GOT3 (cell line): ENCODE measurements around the gene OR2G3.

Source experiments
- DNase-seq: peaks from one replicate; lab custom pipeline; 2025; ENCODE audit warnings: mixed read lengths; lab: John Stamatoyannopoulos, UW

Gene OR2G3

DNA sequence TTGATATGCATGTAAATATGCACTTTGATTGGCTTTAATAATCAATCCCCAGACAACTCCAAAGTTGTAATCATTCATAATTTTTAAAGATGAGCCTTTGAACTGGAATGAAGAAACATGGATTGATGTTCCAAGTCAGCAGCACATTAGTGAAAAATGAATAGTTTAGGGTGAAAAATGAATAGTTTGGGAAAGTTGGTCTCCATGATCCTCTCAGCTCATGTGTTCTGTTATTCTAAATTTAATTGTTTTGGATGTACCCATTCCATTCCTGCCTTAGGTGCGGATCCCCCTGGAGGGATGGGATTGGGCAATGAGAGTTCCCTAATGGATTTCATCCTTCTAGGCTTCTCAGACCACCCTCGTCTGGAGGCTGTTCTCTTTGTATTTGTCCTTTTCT lies at the start of gene OR2G3:
TSS of gene OR2G3 (plus strand) at position 301 of the 400 bp plus-strand sequence. CDS start at position 301, 0 bp downstream.
- DNase-seq, result no peak

DNA sequence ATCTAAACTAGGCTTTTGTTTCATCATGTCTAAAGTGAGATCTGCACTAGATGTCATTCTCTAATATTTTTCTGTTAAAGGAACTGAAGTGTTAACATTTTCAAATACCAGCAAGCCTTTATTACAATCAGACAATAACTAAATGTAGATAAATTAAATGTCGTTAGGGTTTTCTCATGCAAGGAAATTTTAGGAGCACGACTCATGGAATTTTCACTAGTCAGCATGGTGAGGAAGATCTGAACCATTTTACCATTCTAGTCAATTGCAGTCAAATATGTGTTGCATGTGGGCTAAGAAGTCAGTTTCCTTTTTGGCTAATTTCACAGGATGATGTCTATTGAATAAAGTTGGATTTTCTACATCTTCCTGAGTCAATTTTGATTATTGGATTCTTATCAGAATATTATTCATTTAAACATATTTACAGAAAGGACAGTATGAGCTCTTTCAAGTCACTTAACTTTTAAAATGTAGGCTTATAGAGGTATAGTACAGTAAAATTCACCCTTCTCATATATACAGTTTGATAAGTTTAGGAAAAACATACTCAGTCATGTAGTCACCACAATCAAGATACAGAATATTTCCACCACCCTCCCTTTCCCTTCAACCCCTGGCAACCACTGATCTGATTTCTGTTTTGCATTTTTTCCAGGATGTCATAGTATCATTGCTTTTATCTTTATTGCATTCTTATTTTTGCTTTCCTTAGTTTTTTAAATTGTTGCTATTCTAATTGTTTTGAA lies 47.3 kb upstream of the OR2G3 start:
- no peak for DNase-seq

DNA sequence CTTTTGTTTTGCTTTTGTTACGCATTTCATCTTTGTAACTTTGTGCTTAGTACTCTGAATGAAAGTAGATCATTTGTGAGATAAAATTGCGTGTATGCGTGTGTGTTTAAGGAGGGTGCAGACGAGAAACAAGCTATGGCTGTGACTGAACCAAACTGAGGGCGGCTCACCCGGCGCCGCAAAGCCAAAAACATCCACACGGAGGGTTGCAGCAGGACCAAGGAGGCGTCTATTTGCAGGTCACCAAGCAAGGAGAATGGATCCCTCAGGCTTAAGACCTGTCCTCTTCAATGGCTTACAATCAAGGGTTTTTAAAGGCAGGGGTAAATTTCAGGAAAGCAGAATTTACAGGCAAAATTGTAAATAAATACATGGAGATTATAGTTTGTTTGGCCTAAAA lies 43.7 kb upstream of the OR2G3 start:
- DNase-seq, result no peak

DNA sequence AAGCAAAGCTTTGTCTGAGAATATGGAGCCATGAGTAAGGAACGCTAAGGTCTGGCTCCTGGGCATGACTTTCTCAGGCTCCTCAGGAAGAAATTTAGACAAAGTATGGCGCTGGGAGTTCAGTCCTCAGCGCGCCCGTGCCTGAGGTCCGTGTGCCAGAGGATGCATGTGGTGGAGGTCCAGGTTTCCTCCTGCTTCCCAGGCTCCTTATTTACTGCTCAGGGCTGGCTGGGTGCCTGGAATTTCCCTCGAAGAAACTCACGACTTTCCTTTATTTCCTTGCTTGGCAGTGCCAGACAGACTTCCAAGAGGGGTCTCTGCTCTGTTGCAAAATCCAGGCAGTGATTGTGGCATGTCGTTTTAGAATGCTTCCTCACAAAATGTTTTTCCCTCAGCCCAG lies 43.2 kb upstream of the OR2G3 start:
- no peak for DNase-seq

DNA sequence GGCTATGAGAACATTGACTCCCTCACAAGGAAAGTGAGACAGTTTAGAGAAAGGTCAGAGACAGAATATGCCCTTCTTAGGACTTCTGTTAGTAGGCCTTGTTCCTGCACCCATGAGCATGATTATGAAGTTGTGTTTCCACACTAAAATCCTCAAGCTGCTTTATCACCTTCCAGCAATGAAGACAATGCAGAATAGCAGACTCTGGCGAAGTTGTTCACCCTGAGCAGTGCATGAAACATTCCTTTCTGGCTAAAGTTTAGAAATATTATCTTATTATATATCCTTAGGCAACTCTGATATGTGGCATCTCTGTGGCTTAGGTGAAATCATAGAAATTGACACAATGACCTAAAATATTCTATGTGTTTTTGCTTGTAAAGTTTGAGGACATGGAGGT lies 31.1 kb upstream of the OR2G3 start:
- no peak for DNase-seq

DNA sequence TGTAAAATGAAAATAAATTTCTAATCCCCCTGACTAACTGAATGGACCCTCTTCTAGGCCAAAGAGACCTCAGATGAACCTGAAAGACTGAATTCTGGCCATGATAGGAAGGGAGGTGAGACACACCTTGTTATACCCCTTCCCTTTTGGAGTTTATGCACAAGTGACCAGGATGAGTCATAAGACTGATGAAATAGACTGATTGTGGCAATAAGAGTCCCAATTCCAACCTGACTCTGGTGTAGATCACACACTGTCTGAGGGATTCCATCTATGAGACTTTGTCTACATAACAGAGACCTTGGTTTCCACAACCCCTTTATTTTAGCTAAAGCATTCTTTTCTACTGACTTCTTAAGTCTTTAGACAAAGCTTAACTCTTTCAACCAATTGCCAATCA lies 30.7 kb upstream of the OR2G3 start:
- DNase-seq, result no peak

DNA sequence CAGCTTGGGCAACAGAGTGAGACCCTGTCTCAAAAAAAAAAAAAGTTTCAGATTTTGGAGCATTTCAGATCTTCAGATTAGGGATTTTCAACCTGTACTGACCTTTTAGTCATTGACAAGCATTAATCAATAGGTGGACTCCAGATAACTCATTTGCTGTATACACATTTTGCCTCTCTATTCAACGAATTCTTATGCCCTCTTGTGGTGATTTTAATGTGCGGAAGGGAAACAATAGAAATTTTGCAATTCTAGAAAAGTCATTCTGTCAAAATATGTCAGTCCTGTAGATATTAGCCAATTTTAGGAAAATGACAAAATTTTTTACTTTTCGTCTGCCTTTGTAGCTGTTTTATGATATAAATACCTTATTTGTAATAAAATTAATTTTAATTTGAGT lies 28.9 kb upstream of the OR2G3 start:
- DNase-seq, result no peak

DNA sequence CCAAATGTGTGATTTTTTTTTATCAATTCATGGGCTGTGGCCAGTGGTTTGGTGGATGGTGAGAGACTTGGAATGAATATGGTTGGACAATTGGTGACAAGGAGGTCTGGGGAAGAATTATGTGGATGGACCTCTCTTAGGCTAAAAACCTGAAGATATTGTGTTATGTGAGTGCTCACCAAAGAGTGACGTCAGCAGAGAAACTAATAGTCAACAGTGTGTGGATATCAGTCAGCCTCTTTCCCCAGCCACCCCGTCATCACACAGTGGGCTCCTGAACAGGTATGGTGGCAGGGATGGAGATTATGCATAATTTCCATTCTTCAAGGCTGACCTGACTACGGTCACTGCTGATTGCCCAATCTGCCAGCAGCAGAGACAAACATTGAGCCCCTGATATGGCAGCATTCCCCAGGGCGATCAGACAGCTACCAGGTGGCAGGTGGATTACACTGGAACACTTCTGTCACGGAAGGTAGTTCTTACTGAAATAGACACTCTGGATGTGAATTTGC lies 26.4 kb upstream of the OR2G3 start:
- no peak for DNase-seq

DNA sequence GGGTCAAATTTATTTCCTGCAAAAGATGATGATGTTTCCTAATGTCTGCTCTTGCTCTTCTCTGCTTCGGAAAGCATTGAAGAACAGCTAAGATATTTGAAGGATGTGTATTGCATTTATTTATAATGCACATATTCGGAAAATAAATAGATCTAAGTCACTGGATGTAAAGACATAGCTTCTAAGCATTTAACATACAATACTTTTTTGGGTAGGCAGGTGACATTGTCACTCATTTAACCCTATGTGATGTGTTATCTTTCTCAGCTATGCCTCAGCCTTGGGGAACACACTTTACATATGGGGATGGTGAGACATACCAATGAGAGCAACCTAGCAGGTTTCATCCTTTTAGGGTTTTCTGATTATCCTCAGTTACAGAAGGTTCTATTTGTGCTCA lies 17.3 kb upstream of the OR2G3 start, which contains the start of gene OR2G2:
TSS of gene OR2G2 (plus strand) at position 301 of the 400 bp plus-strand sequence. CDS start at position 301, 0 bp downstream.
- DNase-seq, result no peak

DNA sequence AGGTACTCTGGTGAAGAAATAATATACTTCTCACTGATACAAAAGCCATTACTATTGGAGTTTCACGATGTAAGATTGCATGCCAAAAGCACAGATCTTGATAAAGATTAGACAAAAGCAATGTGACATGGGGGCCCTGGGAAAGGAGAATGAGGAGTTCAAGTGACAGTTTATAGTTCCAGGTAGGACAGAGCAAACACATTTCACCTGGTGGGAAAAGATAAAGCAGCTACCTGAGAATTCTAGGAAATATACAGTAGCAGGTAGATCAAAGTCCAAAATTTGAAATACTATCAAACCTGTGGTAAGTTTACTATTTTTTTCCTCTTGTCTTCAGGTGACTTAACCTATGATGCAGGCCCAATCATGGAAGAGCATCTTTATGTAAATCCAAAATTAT lies 8.0 kb downstream of the OR2G3 start:
- DNase-seq, result no peak

DNA sequence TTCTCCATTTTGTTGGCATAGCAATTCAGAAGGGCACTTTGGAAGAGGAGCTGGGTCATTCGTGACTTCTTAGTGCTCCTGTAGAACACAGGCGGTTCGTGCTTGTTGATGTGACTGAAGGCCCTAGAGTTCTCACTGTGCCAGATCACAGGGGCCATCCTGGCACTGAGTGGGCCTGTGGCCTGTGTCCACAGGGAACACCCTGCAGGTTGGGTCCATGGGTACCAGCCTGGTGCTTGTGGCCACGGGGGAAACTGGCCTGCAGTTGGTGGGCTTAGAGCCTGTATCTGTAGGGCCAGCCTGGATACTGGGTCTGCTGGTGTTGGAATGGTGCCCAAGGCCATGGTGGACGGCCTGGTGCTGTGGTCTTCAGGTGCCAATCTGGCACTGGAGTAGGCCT lies 9.2 kb downstream of the OR2G3 start:
- DNase-seq, result no peak

DNA sequence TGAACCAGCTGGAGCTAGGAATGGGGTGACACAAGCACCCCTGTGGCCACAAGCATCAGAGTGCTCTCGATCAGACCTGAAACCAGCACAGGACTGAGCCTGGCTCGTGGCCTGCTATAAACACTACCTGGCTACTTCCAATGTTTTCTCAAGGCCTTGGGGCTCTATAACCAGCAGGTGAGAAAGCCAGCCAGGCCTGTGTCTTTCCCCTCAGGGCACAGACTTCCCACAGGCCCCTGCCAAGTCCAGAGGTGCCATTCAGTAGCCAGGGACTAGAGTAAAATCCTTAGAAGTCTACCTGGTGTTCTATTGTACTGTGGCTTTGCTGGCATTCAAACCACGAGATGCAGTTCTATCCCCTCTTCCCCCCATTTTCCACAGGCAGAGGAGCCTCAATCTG lies 22.6 kb downstream of the OR2G3 start:
- no peak for DNase-seq

DNA sequence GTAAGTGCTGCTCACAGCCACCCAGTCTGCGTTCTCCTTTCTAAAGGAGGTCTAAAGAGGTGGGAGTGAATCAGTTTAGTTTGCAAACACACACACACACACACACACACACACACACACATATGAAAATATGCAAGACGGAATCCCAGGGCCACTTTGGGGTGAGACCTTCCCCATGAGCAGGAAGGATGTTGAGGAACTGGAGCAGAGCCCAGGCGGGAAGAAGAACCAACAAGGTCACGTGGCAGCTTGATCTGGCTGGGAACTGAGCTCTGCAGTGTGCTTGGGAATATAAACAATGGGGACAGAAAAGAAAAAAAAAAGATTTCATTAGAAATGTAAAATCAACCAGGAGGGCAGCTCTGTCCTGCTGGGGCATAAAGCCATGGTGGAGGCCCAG lies 32.6 kb downstream of the OR2G3 start:
- no peak for DNase-seq

DNA sequence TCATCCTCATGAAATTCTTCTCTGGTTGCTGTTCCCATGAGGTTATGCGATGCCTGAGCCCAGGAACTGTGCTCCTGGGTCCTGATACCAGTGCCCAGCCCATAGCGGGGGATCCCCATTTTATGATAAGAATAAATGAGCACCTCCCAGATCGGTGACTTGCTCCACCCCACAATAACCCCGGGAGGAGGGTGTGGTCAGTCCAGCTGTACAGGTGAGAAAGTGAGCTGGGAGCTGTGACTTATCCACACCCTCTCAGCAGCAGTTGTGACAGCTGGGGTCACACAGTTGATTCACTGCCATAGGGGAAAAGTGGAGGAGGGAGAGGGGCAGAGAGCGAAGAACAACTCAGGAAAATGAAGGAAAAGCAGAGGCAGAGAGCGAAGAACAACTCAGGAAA lies 33.4 kb downstream of the OR2G3 start:
- DNase-seq, result no peak

DNA sequence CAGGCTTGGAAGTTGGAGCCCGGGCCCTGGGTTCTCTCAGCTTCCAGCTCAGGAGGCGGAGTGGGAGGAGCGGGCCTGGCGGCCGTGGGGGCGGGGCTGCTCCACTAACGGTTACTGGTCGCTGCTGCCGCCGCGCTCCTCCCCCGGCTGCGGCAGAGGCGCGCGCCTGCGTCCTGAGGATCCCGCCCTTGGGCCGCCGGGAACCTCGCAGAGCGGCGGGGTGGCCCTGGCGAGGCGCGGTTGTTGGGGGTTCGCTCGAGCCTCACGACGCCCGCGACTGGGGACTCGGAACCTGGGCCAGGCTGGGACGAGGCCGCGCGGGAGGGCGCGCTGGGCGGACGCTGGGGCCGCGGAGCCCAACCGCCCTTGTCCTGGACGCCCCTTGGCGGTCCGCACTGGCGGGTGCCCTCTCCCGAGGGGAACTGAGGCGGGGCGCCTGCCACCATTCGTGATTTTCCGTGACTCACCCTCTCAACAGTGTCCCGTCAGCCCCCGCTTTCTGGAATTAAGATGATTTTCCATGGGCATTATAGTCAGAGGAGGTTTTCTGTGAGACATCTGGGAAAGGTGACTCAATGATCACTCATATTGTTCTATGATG lies 34.1 kb downstream of the OR2G3 start:
- no peak for DNase-seq

DNA sequence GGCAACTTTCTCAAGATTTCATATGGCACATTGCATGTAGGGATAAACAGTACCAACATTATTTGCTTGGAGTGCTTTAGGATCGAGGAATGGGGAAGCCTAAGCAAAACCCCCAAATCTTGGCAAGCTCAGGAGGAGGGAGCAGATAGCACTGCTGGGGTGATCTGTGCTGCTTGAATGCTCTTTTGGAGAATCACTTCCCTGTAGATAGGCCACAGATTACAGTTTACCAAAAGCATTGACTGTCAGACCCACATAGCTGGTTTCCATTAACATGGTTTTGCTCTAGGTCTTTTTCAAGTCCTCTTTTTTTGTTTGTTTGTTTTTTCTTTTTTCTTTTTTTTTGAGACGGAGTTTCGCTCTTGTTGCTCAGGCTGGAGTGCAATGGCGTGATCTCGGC lies 37.4 kb downstream of the OR2G3 start:
- DNase-seq, result no peak

DNA sequence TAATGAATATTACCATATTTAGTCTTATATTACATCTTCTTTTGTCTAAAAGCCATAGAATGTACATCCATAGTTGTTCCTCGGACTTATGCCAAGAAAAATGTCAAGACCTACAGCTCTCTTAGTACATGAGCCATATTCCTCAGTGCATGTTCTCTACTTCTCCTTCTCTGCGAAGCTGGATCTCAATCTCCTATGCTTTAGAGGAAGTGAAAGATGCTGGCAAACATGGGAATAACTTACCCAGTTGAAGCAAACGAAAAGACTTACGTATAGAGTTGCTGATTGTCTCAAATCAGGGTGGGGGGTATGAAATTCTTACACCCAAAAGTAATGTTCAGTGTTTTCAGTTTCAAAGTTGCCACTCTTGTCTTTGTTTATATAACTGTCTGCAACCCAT lies 41.5 kb downstream of the OR2G3 start:
- DNase-seq, result no peak

DNA sequence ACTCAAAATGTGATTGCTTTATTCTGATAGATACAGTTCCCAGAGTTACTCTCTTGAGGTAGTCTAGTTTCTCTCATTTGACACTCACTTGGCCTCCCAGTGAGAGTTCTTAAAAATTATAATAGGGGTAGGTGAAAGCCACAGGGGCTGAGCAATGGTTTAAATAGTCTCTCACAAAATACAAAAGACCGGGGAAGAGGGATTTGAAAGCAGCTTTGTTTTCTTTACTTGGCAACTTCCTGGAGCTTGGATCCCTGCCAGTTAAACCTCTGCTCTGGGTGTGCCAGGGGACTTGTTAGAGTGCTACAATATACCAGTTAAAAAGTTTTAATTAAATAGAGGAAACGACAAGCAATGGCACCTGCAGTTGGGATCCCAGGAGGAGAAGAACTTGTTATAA lies 42.5 kb downstream of the OR2G3 start:
- DNase-seq, result no peak

DNA sequence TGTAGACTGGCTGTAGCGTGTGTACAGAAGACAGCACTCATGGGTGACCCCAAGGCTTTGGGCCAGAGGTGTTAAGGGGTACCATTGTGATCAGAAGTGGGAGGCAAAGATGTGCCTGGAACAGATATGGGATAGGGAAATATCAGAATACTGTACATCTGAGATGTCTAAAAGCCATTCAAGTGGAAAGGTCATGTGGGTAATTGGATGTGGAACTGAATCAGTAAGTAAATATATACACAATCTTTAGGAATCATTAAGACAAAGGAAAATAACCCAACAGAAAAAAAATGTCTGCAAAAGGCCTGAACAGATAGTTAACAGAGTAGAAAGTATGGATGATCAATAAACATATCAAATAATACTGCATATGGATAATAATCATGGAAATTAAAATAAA lies 47.7 kb downstream of the OR2G3 start:
- no peak for DNase-seq
